Epithelial cell of alveolus of lung (primary cell): ENCODE measurements around the gene IQSEC1. TPM values are rescaled to one million over a fixed set of nuclear protein-coding genes. Genes with fewer than 3 reads are reported as not detected.

Experiments used
- total RNA-seq: library from RNA; depleted of rRNA; stranded (reverse); fragments of >200 nt; gene quantifications from 2 replicates; pipeline ENCODE4 v1.2.1, GENCODE V29; 2015

The IQSEC1 gene
- 9.6 and 13.9 TPM in 2 replicates for total RNA-seq

GRCh38 chr3:13073326-13074005 lies at the start of gene IQSEC1:
Gene IQSEC1 (minus strand): TSS chr3:13073429. CDS start chr3:13073014, 415 bp downstream.

Other genes with a start within 250 kb of the IQSEC1 start
- 1,067 and 3,036 TPM in 2 replicates for gene RPL32, start 231.9 kb downstream of the IQSEC1 start, total RNA-seq